Measurements from ENCODE around the gene MEF2A. TPM values are rescaled to one million over a fixed set of nuclear protein-coding genes. Genes with fewer than 3 reads are reported as not detected.

The MEF2A gene
- total RNA-seq: 58.1 and 63.4 TPM in 2 replicates

GRCh38 chr15:99565299-99566156 is at the start of gene MEF2A:
MEF2A (plus strand) TSS chr15:99565984; CDS start chr15:99633120, 67,136 bp downstream.

GRCh38 chr15:99733268-99734039 is 167.7 kb downstream of the MEF2A start, which contains the start of gene LYSMD4:
LYSMD4 (minus strand) TSS chr15:99733437; CDS start chr15:99731999, 1,438 bp downstream.

Small RNA genes lying within 50 kb of the gene (small RNA-seq; reads per million reads assigned to genes)
- not detected for gene RF00019

Other genes with a start within 250 kb of the MEF2A start
- 5.6 and 6.0 TPM in 2 replicates for gene LYSMD4, start 167.5 kb downstream of the MEF2A start, total RNA-seq

Measured in thoracic aorta endothelial cell (primary cell).